Measurements from ENCODE around the gene NANOS3. TPM values are rescaled to one million over a fixed set of nuclear protein-coding genes. Genes with fewer than 3 reads are reported as not detected.

Gene NANOS3
- total and polyA plus RNA-seq, 10 of the 15 experiments (the other 5 are each of a cell fraction or from before 2014, with no cell fraction given): 0.31 to 1.7 (median 0.81) TPM

GRCh38 chr19:13881692-13882418, 4.9 kb downstream of the NANOS3 start:
- ChIA-PET SMC1A (ENCODE audit: uncharacterized antibody, unreplicated experiment) (interaction anchor here (0.6 to 6.5 kb wide), 17 partner anchors 17 to 523 kb away, joined by 3 to 47 read pairs (median 3); partner anchors contain the start of genes ASF1B, IL27RA and MISP3), RAD21 (ENCODE audit: unreplicated experiment) (interaction anchor here (0.6 to 4.5 kb wide), 16 partner anchors 19 to 701 kb away, joined by 3 to 40 read pairs (median 6); partner anchors contain the start of genes ASF1B, DCAF15, IL27RA and MISP3), CTCF (interaction anchor here (0.6 to 8.1 kb wide), 16 partner anchors 12 to 254 kb away, joined by 3 to 152 read pairs (median 7); partner anchors contain the start of genes ASF1B, IL27RA and MISP3), POLR2A (interaction anchor here (0.6 to 2.0 kb wide), 9 partner anchors 47 to 255 kb away, joined by 3 to 15 read pairs (median 4); partner anchors contain the start of genes ASF1B, IL27RA and MISP3)
- H4K20me1 ChIP-seq (ENCODE audit: control insufficient read depth, insufficient read depth): no peaks in the 10 kb centered on the region
- DNase-seq (ENCODE audit: low read depth, low spot score) (no peak), FAIRE-seq (peak; percentile 83), ATAC-seq (peak; percentile 34)
- H3K27me3 ChIP-seq (replicated peaks in 1 of 2; ENCODE audit: control insufficient read depth in 2 of 2, insufficient read depth in 2 of 2, low read length in 1 of 2): no peaks in the 10 kb centered on the region
- H3K4me3 ChIP-seq: no peak overlapping the region
- H3K9me3 ChIP-seq (replicated peaks; ENCODE audit: control insufficient read depth, insufficient read depth, low read length): no peaks in the 10 kb centered on the region
- peak overlapping the region; percentile 64 for H3K27ac ChIP-seq (ENCODE audit: control insufficient read depth, insufficient read depth)
- no TSS peak for BruUV-seq (replicated peaks)
- peaks cover 25% of the 10 kb centered on the region for H3K4me1 ChIP-seq (ENCODE audit: control insufficient read depth, insufficient read depth, low read length)
- WGBS (ENCODE audit: insufficient coverage, insufficient replicate concordance, low lambda C conversion rate, missing lambda C conversion rate): 34% methylated on average over 17 of the region's 17 CpGs
- peak overlapping the region; percentile 85 for H3K4me2 ChIP-seq (ENCODE audit: control insufficient read depth, insufficient read depth)
- H2AFZ ChIP-seq (ENCODE audit: control insufficient read depth, low read depth, low read length): peak overlapping the region; percentile 45
- H3K79me2 ChIP-seq (ENCODE audit: control insufficient read depth, insufficient read depth, low read length): no peaks in the 10 kb centered on the region
- no peaks in the 10 kb centered on the region for H3K36me3 ChIP-seq (ENCODE audit: control insufficient read depth in 2 of 2, insufficient read depth in 2 of 2, low read length in 1 of 2)
- H3K9ac ChIP-seq (ENCODE audit: control insufficient read depth, insufficient read depth, low read length): peak overlapping the region; percentile 49; the same call in 1 of the 2 replicates
- intact Hi-C loops (cut with micrococcal nuclease; ENCODE audit: unreplicated experiment): loop anchor here (2.0 to 5.0 kb wide), 3 partner anchors 120 to 285 kb away; partner anchors contain the start of gene ASF1B
- in situ Hi-C loops (cut with MboI): loop anchor here (5.0 to 25.0 kb wide), 2 partner anchors 190 to 455 kb away; partner anchors contain the start of gene MISP3
- TF ChIP-seq SMARCA5 (IDR thresholded peaks at IDR 0.05) (no peak), BHLHE40 (IDR thresholded peaks at IDR 0.05; ENCODE audit: borderline replicate concordance in 1 of 2, low read depth in 2 of 2, low read length in 1 of 2) (no peak), DPF2 (IDR thresholded peaks at IDR 0.05) (peak; percentile 67; the same call in 1 of the 2 replicates), TCF3 (IDR thresholded peaks at IDR 0.05; ENCODE audit: borderline replicate concordance, insufficient read depth, low read depth, low read length) (no peak), POU2F2 (IDR thresholded peaks at IDR 0.05; ENCODE audit: borderline replicate concordance, low read depth, low read length) (no peak), YY1 (IDR thresholded peaks at IDR 0.05; ENCODE audit: low read depth, low read length) (peak; percentile 67), POLR2AphosphoS5 (IDR thresholded peaks at IDR 0.05; ENCODE audit: low read length) (no peak), CBX5 (IDR thresholded peaks at IDR 0.05; ENCODE audit: low read depth) (no peak), ZNF384 (IDR thresholded peaks at IDR 0.05; ENCODE audit: borderline replicate concordance, low read depth, low read length) (no peak), ZNF24 (IDR thresholded peaks at IDR 0.05) (no peak), EZH2 (IDR thresholded peaks at IDR 0.05; ENCODE audit: borderline replicate concordance, control insufficient read depth, low read depth, low read length) (no peak), RAD51 (IDR thresholded peaks at IDR 0.05) (peak; percentile 53), SUZ12 (IDR thresholded peaks at IDR 0.05; ENCODE audit: unreplicated experiment) (no peak)
- TF ChIP-seq, protein P1, sequence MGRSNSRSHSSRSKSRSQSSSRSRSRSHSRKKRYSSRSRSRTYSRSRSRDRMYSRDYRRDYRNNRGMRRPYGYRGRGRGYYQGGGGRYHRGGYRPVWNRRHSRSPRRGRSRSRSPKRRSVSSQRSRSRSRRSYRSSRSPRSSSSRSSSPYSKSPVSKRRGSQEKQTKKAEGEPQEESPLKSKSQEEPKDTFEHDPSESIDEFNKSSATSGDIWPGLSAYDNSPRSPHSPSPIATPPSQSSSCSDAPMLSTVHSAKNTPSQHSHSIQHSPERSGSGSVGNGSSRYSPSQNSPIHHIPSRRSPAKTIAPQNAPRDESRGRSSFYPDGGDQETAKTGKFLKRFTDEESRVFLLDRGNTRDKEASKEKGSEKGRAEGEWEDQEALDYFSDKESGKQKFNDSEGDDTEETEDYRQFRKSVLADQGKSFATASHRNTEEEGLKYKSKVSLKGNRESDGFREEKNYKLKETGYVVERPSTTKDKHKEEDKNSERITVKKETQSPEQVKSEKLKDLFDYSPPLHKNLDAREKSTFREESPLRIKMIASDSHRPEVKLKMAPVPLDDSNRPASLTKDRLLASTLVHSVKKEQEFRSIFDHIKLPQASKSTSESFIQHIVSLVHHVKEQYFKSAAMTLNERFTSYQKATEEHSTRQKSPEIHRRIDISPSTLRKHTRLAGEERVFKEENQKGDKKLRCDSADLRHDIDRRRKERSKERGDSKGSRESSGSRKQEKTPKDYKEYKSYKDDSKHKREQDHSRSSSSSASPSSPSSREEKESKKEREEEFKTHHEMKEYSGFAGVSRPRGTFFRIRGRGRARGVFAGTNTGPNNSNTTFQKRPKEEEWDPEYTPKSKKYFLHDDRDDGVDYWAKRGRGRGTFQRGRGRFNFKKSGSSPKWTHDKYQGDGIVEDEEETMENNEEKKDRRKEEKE (IDR thresholded peaks at IDR 0.05): no peak
- TF ChIP-seq, protein P2, sequence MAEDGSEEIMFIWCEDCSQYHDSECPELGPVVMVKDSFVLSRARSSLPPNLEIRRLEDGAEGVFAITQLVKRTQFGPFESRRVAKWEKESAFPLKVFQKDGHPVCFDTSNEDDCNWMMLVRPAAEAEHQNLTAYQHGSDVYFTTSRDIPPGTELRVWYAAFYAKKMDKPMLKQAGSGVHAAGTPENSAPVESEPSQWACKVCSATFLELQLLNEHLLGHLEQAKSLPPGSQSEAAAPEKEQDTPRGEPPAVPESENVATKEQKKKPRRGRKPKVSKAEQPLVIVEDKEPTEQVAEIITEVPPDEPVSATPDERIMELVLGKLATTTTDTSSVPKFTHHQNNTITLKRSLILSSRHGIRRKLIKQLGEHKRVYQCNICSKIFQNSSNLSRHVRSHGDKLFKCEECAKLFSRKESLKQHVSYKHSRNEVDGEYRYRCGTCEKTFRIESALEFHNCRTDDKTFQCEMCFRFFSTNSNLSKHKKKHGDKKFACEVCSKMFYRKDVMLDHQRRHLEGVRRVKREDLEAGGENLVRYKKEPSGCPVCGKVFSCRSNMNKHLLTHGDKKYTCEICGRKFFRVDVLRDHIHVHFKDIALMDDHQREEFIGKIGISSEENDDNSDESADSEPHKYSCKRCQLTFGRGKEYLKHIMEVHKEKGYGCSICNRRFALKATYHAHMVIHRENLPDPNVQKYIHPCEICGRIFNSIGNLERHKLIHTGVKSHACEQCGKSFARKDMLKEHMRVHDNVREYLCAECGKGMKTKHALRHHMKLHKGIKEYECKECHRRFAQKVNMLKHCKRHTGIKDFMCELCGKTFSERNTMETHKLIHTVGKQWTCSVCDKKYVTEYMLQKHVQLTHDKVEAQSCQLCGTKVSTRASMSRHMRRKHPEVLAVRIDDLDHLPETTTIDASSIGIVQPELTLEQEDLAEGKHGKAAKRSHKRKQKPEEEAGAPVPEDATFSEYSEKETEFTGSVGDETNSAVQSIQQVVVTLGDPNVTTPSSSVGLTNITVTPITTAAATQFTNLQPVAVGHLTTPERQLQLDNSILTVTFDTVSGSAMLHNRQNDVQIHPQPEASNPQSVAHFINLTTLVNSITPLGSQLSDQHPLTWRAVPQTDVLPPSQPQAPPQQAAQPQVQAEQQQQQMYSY (CRISPR knock-in tag; IDR thresholded peaks at IDR 0.05): no peak
